IPS DF 4.7 (cell line): ENCODE measurements around the gene NPS.
A peak's percentile ranks its signal among the peaks of the same experiment; 100 is the strongest.

Experiments
- DNase-seq: peaks from one replicate; pipeline ENCODE4 v3.0.0-alpha.2; 2013; ENCODE audit warnings: low spot score; ENCODE audit errors: extremely low read depth

The NPS gene, protein sequence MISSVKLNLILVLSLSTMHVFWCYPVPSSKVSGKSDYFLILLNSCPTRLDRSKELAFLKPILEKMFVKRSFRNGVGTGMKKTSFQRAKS

DNA sequence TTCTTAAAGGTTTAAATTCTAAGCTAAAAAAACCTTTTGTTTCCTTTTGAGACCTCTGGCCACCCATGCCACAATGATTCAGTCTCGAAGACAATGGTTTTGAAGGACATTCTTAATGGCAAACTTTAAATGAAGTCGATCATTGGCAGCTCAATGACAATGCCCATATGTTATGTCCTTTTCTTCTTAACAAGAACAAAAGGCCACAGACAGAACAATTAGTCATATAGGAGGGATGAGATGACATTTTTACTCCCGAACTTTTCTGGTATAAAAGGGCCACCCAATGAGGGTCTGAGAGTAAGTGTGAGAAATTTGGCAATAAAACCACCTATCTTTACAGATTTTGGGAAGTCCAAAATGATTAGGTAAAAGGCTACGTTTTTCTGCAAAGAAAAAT is at the start of gene NPS:
TSS of gene NPS (plus strand) at position 301 of the 400 bp plus-strand sequence. CDS start at position 361, 60 bp downstream.
- no peak for DNase-seq

DNA sequence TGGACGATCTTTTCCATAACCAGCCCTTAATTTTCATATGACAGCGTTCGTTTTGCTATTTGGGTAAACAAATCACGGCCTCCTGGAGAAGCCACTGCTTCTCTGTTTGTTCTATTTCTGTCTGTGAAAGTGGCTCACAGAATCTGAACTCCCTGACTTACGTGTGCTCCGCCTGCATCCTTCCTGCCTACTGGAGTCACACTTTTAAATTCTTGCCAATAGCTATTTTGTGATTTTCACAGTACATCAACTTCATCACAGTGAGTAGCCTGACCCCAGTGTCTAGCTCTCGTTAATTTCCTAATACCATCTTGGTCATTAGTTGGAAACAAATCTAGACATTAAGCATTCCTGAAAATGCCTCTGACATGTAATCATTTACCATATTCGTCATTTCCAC is 49.0 kb upstream of the NPS start:
- no peak for DNase-seq

DNA sequence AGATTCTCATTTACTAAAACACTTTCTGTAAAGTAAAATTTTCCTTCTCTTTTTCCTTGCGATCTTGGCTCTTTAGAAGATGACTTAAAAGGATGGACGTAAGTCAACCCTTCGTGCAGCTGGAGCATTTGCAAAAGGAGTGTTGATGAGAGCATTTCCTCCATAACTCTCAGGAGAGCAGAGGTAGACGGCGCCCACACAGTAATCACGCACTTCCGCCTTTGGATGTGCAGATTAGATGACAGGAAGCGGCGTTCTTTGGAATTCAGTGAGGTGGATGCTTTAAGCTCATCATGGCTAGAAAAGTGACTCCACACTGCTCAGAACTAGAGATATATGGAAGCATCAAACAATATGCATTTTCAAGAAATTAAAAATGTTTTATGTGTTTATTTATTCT is 43.0 kb upstream of the NPS start:
- DNase-seq, result no peak

DNA sequence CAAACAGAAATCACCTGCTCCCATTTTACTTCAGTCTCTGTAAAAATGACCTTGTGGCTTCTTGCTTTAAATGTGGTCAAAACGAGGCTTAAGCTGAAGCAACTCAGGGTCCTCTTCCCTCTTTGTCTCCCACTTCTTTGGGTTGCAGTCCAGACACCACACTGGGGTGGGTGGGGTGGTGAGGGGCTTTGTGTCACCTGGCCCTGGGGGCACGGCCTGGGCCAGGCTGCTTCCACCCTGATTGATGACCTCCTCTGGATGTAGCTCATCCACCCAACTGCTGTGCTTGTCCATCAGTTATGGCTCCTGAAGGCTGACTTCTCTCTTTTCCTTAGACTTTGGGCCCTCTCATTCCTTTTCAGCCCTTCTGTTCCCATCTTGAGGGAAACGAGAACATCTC is 26.8 kb upstream of the NPS start:
- DNase-seq, result no peak

DNA sequence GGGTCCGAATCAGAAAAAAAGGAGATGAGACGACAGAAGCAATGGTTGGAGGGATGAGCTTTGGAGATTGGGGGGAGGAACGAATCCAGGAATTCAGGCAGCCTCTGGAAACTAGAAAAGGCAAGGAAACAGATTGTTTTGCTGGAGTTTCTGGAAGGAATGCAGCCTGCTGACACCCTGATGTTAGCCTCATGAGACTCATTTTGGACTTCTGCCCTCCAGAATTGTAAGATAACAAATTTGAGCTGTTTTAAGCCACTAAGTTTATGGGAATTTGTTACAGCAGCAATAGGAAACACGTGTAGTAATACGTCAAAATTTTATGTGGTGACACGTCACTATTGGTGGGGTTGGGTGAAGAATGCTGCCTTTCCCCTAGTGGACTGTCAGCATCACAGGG is 25.6 kb upstream of the NPS start:
- no peak for DNase-seq

DNA sequence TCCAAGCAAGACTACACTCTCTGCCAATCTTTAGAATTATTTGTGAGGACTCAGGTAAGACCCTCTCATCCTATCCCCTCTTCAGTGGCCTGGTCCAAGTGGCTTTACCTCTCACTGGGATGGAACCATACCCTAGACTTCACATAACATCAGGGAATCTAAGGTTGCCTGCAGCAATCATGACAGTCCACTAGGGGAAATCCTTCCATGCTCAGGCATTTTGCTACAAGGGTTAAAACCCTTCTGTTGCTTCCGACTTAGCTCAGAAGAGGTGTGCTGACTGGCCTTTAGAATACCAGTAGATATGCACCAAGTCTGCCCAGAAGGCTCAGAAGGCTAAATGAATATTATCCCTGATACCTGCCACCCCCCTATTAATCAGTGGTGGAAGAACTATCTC is 24.9 kb upstream of the NPS start:
- DNase-seq, result peak; percentile 11

DNA sequence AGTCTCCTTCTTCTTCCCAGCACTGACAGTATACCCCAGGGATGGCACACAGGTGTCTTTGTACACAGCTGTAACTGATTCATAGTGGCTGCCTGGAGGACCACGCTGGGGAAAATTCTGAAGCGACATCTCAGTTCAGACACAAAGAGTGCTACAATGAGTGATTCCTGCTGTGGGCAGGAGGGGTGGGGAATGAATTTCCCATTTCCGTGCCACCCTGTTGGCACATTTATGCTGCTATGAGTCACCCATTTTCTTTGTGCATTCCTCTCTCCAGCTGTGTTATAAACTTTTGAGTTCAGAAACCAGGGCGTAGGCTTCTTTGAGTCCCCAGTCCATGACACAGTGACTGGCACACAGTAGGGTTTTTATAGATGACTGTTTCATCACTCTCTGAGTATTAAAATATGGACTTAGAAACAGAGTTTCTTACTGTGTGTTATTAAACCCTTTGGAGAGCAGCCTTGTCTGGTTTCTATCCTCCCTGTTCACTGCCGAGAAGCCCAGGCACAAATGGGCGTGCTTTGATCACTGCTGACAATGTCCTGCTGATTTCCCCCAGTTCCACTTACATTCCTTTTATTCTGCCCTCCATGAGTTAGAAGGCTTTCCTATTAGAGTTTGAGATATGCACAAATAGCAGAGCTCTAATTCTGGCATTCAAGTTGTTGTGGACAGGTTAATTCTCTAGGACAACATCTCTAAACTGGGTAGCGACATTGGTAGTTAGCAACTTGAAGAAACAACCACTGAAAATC is 24.0 kb upstream of the NPS start:
- no peak for DNase-seq

DNA sequence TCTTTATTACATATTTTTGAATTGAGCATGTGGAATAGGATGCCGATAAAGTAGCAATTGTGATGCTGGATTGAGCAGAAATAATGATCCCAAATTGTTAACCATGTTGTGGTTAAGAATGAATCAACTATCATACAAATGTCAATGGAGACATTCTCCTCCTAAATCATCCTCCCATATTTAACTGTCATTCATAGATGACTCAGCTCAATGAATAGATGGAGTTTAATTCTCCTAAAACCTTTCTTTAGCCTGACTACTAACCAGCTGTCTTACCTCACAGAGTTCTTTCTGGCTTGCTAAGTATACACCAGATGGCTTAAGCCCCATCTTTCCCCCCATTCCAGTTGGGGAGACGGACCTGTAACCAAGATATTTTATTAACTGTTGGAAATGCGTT is 23.4 kb upstream of the NPS start:
- DNase-seq, result no peak

DNA sequence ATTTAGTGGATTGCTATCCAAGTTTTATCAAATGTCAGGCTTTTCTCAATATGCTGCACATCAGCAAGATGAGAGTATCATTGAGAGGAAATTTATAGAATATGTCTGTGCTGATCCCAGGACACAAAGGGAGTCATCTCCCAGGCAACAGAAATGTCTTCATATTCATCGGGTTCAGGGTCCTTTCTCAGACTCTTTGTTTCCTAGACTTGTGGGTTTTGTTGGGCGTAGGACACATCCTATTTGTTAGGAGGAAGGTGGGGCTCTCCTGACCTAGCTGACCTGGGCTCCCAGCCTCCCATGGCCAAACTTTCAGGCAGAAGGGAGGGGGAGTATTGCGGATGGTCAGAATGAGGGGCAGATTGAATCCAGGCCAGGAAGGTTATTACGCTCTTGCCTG is 22.9 kb upstream of the NPS start:
- no peak for DNase-seq

DNA sequence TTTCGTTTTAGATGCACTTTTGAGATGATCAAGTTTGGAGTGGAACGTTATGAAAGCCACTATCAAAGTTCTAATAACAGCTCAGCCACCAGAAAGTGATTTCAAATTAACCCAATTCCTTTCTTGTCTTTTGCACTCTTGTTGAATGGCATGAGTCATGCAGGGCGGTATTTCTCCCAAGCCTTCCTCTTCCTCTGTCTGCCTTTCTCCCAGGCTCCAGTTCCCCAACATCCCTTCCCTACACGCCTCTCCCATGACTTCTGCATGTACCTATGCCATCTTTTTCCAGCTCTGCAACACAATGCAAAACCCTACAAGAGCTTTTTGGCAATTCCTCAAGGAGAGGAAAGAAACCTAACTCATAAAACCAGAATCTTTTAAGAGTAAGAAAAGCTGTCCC is 21.8 kb upstream of the NPS start:
- no peak for DNase-seq

DNA sequence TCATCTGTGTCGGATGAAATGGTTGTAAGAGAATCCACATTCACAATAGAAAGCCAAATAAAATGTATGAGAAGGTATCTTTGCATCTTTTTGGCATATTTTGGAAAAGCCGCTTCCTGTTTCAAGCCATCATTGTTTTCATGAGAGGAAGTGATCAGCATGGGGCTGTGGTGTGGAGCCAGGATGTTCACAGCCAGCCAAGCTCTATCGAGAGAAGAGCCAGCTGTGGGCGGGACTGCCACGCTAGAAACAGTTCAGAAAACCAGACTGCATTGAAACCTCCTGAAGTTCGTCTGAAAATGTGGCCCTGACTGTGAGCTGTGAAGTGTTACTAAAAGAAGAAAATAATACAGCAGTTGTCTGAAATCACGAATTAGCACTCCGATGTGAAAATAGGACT is 21.2 kb upstream of the NPS start:
- DNase-seq, result no peak

DNA sequence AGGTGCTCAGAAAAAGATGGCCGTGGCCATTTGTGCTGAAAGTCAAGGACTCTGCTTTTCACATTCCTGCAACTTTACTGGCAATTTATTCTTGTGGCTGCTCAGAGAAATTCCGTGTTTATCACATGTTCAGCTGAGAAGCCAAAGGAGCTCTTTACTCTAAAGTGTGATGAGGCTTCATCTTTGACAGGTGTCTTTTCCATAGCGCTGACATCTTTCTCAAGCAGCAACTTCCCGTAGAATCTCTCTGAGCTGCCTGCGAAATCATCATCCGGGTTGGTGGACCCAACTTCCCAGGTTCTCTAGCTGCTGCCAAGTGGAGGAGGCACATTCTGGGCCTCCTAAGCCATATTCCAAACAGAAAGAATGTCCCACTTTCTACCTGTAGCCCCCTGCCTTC is 16.9 kb upstream of the NPS start:
- no peak for DNase-seq

DNA sequence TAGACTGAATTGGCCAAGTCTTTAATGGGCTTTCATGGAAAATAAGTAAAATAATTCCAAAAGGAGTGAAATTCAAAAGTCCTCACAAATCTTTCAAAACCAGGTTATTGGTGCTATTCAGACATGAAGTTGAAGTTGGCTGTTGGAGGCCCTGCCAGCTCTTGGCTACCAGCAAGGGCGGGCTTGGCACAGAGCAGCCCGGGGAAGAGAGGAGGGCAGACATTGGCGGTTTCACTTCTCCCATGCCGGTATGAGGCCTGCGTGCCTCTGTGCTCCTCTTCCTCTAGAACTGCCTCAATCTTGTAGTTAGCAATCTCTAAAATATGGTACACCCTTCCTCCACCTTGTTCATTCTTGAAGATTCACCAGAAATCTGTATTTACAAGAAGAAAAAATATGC is 16.4 kb upstream of the NPS start:
- no peak for DNase-seq

DNA sequence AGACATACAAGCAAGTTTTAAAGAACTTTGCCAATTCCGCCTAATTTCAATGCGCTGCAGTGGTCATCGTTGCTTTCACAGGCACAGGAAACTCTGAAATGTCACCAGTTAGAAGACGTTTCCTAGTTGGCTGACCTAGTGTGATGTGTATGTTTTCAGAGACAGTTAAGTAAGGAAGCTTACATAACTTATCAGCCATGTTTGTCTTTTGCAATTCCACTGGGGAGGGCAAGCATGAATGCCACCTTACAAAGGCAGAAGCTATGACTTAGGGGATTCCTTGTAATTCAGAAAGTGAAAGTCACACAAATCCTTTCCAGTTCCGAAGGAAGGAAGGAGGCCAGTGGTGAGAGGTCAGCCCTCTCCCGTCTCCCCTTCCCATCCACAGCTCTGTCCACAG is 15.0 kb upstream of the NPS start:
- DNase-seq, result no peak

DNA sequence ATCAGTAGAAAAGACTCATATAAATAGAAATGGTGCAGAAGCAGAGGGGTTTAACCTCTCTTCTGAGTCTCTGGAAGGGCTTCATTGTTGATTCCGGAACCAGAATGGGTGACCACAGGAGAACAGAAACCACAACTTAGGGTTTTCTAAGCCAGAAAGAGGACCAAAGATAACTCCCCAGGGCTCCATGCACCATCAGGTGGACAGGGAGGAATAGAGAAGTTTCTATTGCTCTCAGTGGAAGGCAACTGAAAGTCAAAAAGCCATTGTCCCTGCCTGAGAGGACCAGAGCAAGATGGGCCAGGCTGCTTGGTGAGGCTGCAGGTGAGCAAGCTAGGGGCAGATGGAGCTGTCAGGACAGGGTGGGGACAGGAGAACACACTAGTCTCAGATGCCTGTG is 14.6 kb upstream of the NPS start:
- no peak for DNase-seq

DNA sequence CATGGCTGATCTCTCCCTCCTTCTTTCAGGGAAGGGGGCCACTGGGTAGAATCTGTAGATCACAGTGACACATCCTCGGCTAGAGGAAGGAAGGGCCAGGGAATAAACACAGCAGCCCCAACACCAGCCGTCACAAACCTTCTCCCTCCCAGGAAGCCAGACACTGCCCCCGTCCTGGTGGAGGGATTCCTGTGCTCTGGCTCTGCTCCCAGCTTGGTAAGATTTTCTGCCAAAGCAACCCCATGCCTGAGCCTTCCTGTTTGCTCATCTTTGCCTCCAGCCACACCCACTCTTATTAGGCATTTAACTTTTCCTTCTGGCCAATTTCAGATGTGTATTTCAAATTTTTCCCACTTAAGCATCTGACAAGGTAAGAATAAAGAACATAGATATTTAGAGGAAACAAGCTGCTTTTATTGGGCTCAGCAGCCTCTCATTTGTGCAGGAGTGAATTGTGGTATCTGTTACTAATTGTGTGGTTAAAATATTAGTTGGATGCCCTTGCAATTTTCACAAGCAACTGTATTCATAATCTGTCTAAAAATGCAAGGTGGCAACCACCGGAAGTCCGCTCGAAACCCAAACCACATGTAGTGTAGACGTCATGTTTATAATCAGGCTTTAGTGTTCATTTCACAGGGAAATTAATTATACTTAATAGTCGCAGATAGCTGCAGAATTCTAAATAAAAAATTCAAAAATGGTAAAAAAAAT is 13.2 kb upstream of the NPS start:
- DNase-seq, result no peak

DNA sequence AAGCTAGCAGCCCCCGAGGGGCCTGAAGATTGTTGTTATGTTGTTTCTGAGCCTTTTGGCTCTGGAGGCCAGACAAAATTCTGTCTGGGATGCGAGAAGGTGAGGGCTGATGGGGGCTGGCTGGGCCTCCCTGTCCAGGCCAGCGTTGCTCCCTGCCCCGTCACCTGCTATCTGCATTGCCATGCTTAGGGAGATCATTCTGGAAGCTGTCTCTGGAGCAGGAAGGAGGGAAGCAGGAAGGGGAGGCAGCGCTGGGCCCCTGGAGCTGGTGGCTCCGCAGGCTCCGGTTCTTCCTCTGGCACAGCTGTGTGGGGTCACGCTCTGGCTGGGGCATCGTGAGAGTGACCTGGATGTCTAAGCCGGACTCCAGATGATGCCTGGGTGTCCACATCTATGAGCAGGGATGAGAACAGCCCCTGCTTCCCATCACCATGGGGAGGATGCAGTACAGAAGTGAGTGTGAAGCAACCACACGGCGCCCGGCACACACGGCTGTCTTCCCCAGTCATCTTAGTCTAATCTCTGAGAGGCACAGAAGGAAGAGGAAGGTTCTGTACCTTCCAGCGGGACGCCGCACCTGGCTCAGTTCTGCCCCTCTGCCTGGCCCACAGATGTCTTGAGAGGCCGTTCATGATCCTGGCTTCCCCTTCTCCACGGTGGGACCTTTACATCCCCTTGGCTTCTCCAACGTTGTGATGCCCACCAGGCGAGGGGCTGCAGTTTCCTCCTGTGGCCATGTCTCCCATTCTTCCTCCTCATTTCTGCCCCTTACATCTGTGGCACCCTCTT is 11.9 kb upstream of the NPS start:
- DNase-seq, result no peak

DNA sequence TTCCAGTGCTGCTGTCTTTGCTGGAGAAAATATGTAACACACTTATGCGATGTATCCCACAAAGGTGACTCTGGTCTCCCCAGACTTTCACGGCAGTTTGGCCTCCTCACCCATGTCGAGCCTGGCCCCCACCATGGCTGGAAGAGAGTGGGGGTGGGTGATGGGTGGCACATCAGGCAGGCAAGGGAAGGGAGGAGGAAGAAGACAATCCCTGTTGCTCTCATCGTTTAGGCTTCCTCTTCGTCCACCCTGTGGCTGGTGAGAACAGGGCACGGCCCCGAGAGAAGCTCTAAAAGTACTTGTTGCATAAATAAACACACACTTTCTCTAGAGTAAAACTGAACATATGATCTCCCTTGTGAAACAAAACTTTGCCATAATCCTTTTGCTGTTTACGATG is 11.2 kb upstream of the NPS start:
- no peak for DNase-seq

DNA sequence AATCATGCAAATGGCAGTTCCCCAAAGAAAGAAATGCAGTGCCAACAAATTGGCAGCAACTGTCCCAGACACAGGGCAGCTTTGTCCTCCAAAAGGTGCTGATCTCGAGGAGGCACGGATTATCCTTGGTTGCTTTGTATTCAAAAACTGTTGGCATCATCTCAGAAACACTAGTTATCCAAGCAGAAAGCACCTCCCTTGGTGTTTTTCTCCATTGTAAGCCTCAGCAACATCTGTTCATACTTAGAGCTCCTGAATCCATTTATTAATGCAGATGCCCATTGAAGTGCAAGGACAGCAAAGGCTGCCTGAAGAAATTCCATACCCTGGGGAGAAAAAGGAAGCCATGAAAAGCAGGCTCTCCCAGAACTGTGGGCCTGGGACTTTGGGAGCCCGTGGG is 1.1 kb upstream of the NPS start:
- DNase-seq, result no peak

DNA sequence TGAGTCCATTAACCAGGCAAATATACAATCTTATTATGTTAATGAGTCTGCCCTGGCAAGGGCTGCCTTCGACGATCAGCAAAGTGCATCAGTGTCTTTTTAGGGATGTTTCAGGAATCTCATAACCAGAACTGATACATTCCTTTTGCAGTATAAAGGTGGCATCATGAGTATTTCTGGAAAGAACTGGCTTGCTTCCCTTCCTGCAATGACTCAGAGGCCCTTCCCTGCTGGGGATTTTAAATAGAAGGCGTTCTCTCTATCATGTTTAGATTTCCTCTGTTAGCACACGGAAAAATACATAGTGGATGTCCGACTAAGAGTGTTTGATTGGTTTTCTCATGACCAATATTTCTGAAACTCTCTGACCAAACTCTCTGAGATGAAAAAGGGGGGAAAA is 1.8 kb downstream of the NPS start:
- no peak for DNase-seq

DNA sequence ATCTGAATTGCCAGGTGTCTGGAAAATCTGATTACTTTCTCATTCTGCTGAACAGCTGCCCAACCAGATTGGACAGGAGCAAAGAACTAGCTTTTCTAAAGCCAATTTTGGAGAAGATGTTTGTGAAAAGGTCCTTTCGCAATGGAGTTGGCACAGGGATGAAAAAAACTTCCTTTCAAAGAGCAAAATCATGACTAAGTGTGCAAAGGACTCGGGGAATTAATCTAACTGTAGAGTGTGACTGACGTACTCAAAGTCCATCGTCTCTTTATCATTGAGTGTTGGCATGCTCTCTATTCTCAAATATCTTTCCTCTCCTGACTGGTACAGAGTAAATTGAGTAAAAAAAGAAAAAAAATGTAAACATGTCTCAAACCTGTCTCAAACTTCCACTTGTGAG is 3.3 kb downstream of the NPS start:
- DNase-seq, result no peak

DNA sequence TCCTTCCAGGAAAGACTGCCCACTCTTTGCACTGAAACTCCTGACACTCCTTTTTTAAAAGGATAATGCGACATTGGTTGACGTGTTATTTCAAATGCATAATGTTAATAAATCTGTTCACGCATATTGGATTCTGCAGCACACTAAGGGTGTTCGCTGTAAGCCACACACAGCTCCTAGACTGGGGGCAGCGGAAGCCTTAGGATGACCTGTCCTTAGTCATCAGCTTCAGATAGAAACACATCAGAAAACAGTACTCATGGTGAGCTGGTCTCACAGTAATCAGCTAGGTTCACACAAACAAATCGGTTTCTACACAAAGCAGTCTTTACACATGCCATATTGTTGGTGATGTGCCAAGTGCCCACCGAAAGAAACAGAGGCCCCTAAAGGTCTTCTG is 4.3 kb downstream of the NPS start:
- no peak for DNase-seq
